Heart right ventricle (tissue), 16 donors: Measurements from ENCODE around the gene CEP57L1. TPM values are rescaled to one million over a fixed set of nuclear protein-coding genes. Genes with fewer than 3 reads are reported as not detected.

Experiments used
- ATAC-seq, 8 donors: fragments of 200-7000 bp; cut with Tn5 transposase; one replicate each; pipeline ENCODE4 v1.9.1; 2020; ENCODE audit warnings: mild to moderate bottlenecking in 8 of 8, moderate library complexity in 8 of 8, moderate number of reproducible peaks in 1 of 8
- DNase-seq, 2 donors: peaks; one replicate each; pipeline ENCODE4 v3.0.0-alpha.2; 2020
- H3K27ac ChIP-seq, 10 donors: fragments of 200-600 bp; sonication (generic) in 2 of 10; one replicate each; pipeline versions ENCODE4 v1.5.0 to v1.8.0; 2020 to 2022; ENCODE audit warnings: mild to moderate bottlenecking in 3 of 10
- H3K27me3 ChIP-seq, 7 donors: fragments of 200-600 bp; one replicate each; pipeline ENCODE4 v1.8.0; 2021 to 2022; ENCODE audit warnings: mild to moderate bottlenecking in 2 of 7
- H3K36me3 ChIP-seq, 9 donors: fragments of 200-600 bp; sonication (generic) in 1 of 9; one replicate each; pipeline versions ENCODE4 v1.5.0 to v1.8.0; 2020 to 2022; ENCODE audit warnings: mild to moderate bottlenecking in 2 of 9
- H3K4me1 ChIP-seq, 9 donors: fragments of 200-600 bp; sonication (generic) in 1 of 9; one replicate each; pipeline versions ENCODE4 v1.5.0 to v1.8.0; 2020 to 2022; ENCODE audit warnings: mild to moderate bottlenecking in 4 of 9
- H3K4me3 ChIP-seq, 10 donors: fragments of 200-600 bp; sonication (generic) in 2 of 10; one replicate each; pipeline versions ENCODE4 v1.5.0 to v1.8.0; 2020 to 2022; ENCODE audit warnings: mild to moderate bottlenecking in 7 of 10, moderate library complexity in 2 of 10
- H3K9me3 ChIP-seq, 11 donors: fragments of 200-600 bp in 10 of 11; sonication (generic) in 2 of 11; one replicate each; pipeline versions ENCODE4 v1.5.0 to v1.8.0; 2013 to 2022; ENCODE audit warnings: mild to moderate bottlenecking in 2 of 11, control low read depth in 1 of 11, moderate library complexity in 1 of 11
- WGBS, 2 donors: extraction: QIAGEN DNeasy Blood & Tissue Kit; methylation state at CpG; one replicate each; pipeline ENCODE4 v1.1.7; 2013; ENCODE audit warnings: inconsistent platforms in 1 of 2; 5-methylcytosine and 5-hydroxymethylcytosine counted together
- intact Hi-C, 10 donors: fragments of 100-400 bp; cut with DNase I; formaldehyde crosslinking; loops; one replicate each; pipeline versions ENCODE4 v1.11.1 to v1.14.2; 2022
- polyA plus RNA-seq, 2 donors: library from polyadenylated mRNA; stranded (reverse); fragments of 200-250 nt; gene quantifications; one replicate each; pipeline ENCODE4 v1.2.3, GENCODE V29; 2013
- total RNA-seq, 10 donors: library from RNA; stranded (reverse); fragmentation: NEBNext Ultra II Directional in 3 of 10; extraction: Animal tissue kit (Norgen Biotek cat#: 25700) in 3 of 10; gene quantifications; one replicate each; pipeline versions ENCODE4 v1.2.1 to v1.2.4, GENCODE V29; 2021 to 2023
- TF ChIP-seq, protein P1 (sequence below), 9 donors: fragments of 200-600 bp; sonication (generic) in 2 of 9; IDR thresholded peaks; one replicate each; pipeline versions ENCODE4 v1.5.0 to v1.8.0; 2021 to 2022; ENCODE audit warnings: antibody characterized with exemption in 9 of 9, mild to moderate bottlenecking in 5 of 9, moderate library complexity in 1 of 9
- donor health status: Arrhythmogenic right ventricular cardiomyopathy.
- donor health status: ischemic (EF 13 %, LVEDD 7.1; RV severe dilation, severe dysfunction).
- donor health status: healthy with polysubstance abuse.
- donor health status: DM: no; HTN: yes; CAD: no.
- donor health status: DM: no; HTN: no; CAD: no.
- donor health status: ischemic (EF 25% LVEDD 6.9; RV normal size, moderate dysfunction).
- donor health status: ischemic (EF 25% LVEDD 5.7; RV mildly dilated, moderate dysfunction).
- donor health status: healthy.
- donor health status: DM: yes; HTN: yes; CAD: no.
- donor health status: Ischemic cardiomyopathy.
- donor health status: ischemic (EF 35%, LVEDD 5.7; RV mildly dilated, moderate dysfunction).
- donor health status: nonischemic (EF 11% LVEDD 7.7; RV severe dilation, severe dysfunction).
- donor health status: DM: yes; HTN: yes; CAD: no.
- donor health status: PGD.
- donor health status: ischemic (EF 29% LVEDD 5.4; RV normal size, mild dysfunction).
- donor health status: nonischemic (EF 23%, LVEDD 6.1; RV moderate dilation, normal function).

Gene CEP57L1
- total and polyA plus RNA-seq, 12 donors = 4.2 to 17.4 (median 9.6) TPM

DNA sequence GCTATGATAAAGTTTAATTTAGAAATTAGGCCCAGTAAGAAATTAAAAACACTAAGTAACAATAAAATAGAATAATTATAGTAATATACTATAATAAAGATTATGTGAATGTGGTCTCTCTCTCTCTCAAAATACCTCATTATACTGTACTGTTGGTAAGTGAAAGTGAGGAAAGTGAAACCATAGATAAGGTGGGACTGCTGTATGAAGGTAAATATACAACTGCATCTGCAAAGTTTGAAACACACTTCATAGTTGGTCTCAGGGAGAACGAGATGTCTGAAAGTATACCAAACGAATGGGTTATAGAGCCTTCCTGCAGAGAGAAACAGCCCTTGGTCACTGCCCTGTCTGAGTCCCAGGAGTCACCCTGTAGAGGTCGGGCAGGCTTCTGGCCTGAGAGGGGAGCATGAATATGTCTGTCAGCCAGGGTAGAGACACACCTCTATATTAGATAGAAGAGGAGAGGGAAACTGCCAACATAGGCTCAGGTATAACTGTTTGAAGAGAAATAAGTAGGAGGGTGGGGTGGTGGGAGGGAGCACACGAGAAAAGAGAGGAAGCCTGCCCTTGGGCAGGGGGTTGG, 32.4 kb upstream of the CEP57L1 start:
- 56 to 70% methylated on average over 4 of the region's 4 CpGs for WGBS, 2 donors
- Histone ChIP-seq H3K27ac (peak overlapping the region in 2 of 10 donors; percentile 25 to 37), H3K9me3 (no peaks in the 10 kb centered on the region), H3K4me3 (no peak overlapping the region), H3K27me3 (no peaks in the 10 kb centered on the region), H3K36me3 (no peaks in the 10 kb centered on the region), H3K4me1 (peaks cover 7 to 78% (median 49%) of the 10 kb centered on the region in 9 donors)
- no peak for DNase-seq
- intact Hi-C loops = loop anchor here in 2 of 10 donors (10.0 kb wide), 2 partner anchors 48 to 58 kb away; no protein-coding TSS in a partner anchor
- peak in 5 of 8 donors; percentile 29 to 67 (median 32) for ATAC-seq
- TF ChIP-seq, protein P1, sequence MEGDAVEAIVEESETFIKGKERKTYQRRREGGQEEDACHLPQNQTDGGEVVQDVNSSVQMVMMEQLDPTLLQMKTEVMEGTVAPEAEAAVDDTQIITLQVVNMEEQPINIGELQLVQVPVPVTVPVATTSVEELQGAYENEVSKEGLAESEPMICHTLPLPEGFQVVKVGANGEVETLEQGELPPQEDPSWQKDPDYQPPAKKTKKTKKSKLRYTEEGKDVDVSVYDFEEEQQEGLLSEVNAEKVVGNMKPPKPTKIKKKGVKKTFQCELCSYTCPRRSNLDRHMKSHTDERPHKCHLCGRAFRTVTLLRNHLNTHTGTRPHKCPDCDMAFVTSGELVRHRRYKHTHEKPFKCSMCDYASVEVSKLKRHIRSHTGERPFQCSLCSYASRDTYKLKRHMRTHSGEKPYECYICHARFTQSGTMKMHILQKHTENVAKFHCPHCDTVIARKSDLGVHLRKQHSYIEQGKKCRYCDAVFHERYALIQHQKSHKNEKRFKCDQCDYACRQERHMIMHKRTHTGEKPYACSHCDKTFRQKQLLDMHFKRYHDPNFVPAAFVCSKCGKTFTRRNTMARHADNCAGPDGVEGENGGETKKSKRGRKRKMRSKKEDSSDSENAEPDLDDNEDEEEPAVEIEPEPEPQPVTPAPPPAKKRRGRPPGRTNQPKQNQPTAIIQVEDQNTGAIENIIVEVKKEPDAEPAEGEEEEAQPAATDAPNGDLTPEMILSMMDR (IDR thresholded peaks at IDR 0.05) = no peak

DNA sequence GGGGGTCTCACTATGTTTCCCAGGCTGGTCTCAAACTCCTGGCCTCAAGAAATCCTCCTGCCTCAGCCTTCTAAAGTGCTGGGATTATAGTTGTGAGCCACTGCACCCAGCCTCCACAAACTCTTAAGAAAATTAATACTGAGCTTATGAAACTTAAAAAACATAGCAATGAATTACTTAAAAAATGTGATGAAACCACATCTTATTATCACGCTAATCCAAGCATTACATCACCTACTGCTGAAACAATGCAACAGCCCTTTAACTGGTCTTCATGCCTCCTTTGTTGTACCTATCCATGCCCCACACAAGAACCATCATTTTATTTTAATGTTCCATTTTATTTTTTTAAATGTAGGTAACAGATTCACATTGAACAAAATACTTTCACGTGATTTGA, 25.6 kb upstream of the CEP57L1 start:
- intact Hi-C loops = loop anchor here (5.0 to 10.0 kb wide), 16 partner anchors 55 to 527 kb away; partner anchors contain the start of gene ARMC2 (in 2 of the 10)
- ATAC-seq (no peak), DNase-seq (no peak)
- H3K4me3 ChIP-seq = no peak overlapping the region
- TF ChIP-seq, protein P1 (IDR thresholded peaks at IDR 0.05) = no peak
- H3K9me3 ChIP-seq = no peaks in the 10 kb centered on the region
- no peaks in the 10 kb centered on the region for H3K36me3 ChIP-seq
- no peaks in the 10 kb centered on the region for H3K27me3 ChIP-seq
- no peak overlapping the region for H3K27ac ChIP-seq
- peaks cover 0 to 61% (median 36%) of the 10 kb centered on the region in 9 donors for H3K4me1 ChIP-seq
- 87 to 90% methylated on average over 2 of the region's 2 CpGs for WGBS, 2 donors

DNA sequence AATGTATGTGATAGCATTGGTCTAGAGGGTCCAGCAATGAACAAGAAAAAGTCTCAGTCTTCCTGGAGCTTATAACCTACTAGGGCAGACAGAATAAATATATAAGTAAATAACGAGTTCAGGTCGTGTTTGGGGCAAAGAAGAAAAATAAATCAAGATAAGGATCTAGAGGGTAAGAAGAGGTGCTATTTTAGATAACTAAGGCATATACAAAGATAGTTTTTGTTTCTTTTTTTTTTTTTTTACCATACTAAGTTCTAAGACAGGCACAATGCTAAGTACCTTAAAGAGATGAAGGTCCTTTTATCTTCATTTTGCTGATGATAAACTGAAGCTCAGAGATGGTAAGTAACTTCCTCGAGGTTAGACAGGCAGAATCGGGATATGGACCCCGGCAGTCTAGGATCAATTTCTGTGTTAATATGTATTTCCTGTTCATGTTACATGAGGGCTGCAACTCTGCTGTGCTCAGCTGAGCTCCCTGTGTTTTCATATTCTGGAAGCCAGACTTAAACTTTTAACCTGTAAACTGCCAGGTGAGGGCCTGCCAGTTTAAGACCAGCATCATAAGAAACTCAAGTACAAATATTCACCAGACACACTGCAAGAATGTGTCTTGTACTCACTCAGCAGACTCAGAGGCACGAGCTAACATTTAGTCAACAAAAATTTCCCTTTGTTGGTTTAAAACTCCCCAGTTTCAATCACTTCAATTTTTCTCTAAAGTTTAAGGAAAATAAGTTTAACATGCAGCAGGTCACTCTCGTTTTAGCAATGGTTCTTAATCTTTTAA, 24.0 kb upstream of the CEP57L1 start:
- Histone ChIP-seq H3K4me1 (peaks cover 0 to 50% (median 36%) of the 10 kb centered on the region in 9 donors), H3K27ac (peak overlapping the region in 4 of 10 donors; percentile 4 to 23 (median 11)), H3K4me3 (no peak overlapping the region), H3K9me3 (no peaks in the 10 kb centered on the region), H3K36me3 (no peaks in the 10 kb centered on the region), H3K27me3 (no peaks in the 10 kb centered on the region)
- WGBS, 2 donors = 43 to 54% methylated on average over 7 of the region's 7 CpGs
- TF ChIP-seq, protein P1 (IDR thresholded peaks at IDR 0.05) = no peak
- ATAC-seq (no peak), DNase-seq (no peak)
- intact Hi-C loops = loop anchor here (5.0 to 10.0 kb wide), 15 partner anchors 67 to 529 kb away; partner anchors contain the start of gene ARMC2 (in 2 of the 10)

DNA sequence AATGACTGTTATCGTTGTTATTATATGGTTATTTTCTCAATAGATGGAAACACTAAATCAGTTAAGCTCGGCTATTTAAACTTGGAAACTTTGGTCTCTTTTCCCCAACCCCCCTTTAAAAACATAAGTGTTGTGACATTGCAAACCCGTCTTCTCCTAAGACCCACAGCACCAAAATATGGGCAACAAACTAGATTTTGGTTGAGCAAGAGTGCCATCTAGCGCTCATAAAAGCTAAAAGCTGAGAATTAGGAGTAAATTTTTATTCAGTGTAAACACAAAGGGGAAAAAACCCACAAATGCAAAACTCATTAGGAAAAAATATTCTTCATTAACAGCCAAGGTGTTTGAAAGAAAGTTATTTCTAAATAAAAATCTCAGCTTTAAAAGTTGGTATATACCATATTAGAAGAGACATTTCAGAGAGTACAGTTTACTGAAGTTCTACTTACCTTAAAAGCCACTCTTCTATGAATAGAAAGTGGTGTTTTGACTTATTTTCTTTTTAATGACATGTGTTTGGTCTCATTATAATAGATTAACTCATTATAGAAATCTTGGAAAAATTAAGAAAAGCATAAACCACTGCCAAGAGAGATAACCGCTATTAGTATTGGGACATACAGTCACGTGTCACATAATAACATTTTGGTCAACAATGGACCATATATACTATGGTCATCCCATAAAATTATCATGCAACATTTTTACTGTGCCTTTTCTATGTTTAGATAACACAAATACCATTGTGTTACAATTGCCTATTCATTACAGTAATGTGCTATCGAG, 21.8 kb upstream of the CEP57L1 start:
- Histone ChIP-seq H3K27me3 (no peaks in the 10 kb centered on the region), H3K9me3 (no peaks in the 10 kb centered on the region), H3K4me1 (peaks cover 0 to 58% (median 44%) of the 10 kb centered on the region in 9 donors), H3K36me3 (no peaks in the 10 kb centered on the region), H3K27ac (peak overlapping the region in 1 of 10 donors; percentile 25), H3K4me3 (no peak overlapping the region)
- 44 to 45% methylated on average over 7 of the region's 7 CpGs for WGBS, 2 donors
- intact Hi-C loops = loop anchor here (1.0 to 10.0 kb wide), 19 partner anchors 69 to 531 kb away; partner anchors contain the start of gene ARMC2 (in 2 of the 10)
- DNase-seq = peak in 1 of 2 donors; percentile 68
- ATAC-seq = peak in 7 of 8 donors; percentile 55 to 79 (median 70)
- TF ChIP-seq, protein P1 (IDR thresholded peaks at IDR 0.05) = peak; percentile 39 to 79 (median 68)
